ENCODE results near the gene PIK3R5.

PIK3R5 gene

GRCh38 chr17:8955021-8955959 lies 10.2 kb downstream of the PIK3R5 start:
- FAIRE-seq (peak; percentile 23), DNase-seq (ENCODE audit: insufficient read length, low spot score) (no peak)

GRCh38 chr17:8954339-8954738 lies 11.2 kb downstream of the PIK3R5 start:
- DNase-seq (ENCODE audit: insufficient read length, low spot score): no peak
- no peak for FAIRE-seq

- FAIRE-seq: no peak
- DNase-seq (ENCODE audit: insufficient read length, low spot score): no peak
These were observed 12.2 kb downstream of the PIK3R5 start for GRCh38 chr17:8953156-8953885.

GRCh38 chr17:8952191-8952590 lies 13.3 kb downstream of the PIK3R5 start:
- no peak for DNase-seq (ENCODE audit: insufficient read length, low spot score)
- FAIRE-seq: no peak

GRCh38 chr17:8951206-8951605 lies 14.3 kb downstream of the PIK3R5 start:
- FAIRE-seq: no peak
- DNase-seq (ENCODE audit: insufficient read length, low spot score): no peak

GRCh38 chr17:8949061-8949661 lies 16.3 kb downstream of the PIK3R5 start:
- no peak for FAIRE-seq
- DNase-seq (ENCODE audit: insufficient read length, low spot score): no peak

- no peak for FAIRE-seq
These were observed 17.0 kb downstream of the PIK3R5 start for GRCh38 chr17:8948462-8948861.

GRCh38 chr17:8947201-8947600 lies 18.3 kb downstream of the PIK3R5 start:
- no peak for DNase-seq (ENCODE audit: insufficient read length, low spot score)
- FAIRE-seq: no peak

More at GRCh38 chr17:8948462-8948861, 17.0 kb downstream of the PIK3R5 start:
- no peak for DNase-seq (ENCODE audit: insufficient read length, low spot score)

GRCh38 chr17:8946476-8946875 lies 19.0 kb downstream of the PIK3R5 start:
- no peak for DNase-seq (ENCODE audit: insufficient read length, low spot score)
- peak; percentile 72 for FAIRE-seq

- FAIRE-seq: no peak
- DNase-seq (ENCODE audit: insufficient read length, low spot score): no peak
These were observed 19.4 kb downstream of the PIK3R5 start for GRCh38 chr17:8946071-8946470.

GRCh38 chr17:8944748-8945147 lies 20.8 kb downstream of the PIK3R5 start:
- DNase-seq (ENCODE audit: insufficient read length, low spot score): no peak
- FAIRE-seq: no peak

GRCh38 chr17:8944083-8944482 lies 21.4 kb downstream of the PIK3R5 start:
- DNase-seq (ENCODE audit: insufficient read length, low spot score): no peak
- no peak for FAIRE-seq

- FAIRE-seq: no peak
- DNase-seq (ENCODE audit: insufficient read length, low spot score): no peak
These were observed 23.4 kb downstream of the PIK3R5 start for GRCh38 chr17:8941980-8942622.

GRCh38 chr17:8941520-8941919 lies 24.0 kb downstream of the PIK3R5 start:
- FAIRE-seq (no peak), DNase-seq (ENCODE audit: insufficient read length, low spot score) (no peak)

GRCh38 chr17:8940866-8941471 lies 24.5 kb downstream of the PIK3R5 start:
- no peak for DNase-seq (ENCODE audit: insufficient read length, low spot score)
- FAIRE-seq: no peak

- no peak for DNase-seq (ENCODE audit: insufficient read length, low spot score)
These were observed 25.8 kb downstream of the PIK3R5 start for GRCh38 chr17:8939496-8940334.

GRCh38 chr17:8938933-8939332 lies 26.6 kb downstream of the PIK3R5 start:
- DNase-seq (ENCODE audit: insufficient read length, low spot score): no peak
- FAIRE-seq: no peak

More at GRCh38 chr17:8939496-8940334, 25.8 kb downstream of the PIK3R5 start:
- no peak for FAIRE-seq

GRCh38 chr17:8935191-8935590 lies 30.3 kb downstream of the PIK3R5 start:
- no peak for FAIRE-seq

GRCh38 chr17:8934346-8934745 lies 31.2 kb downstream of the PIK3R5 start:
- DNase-seq (ENCODE audit: insufficient read length, low spot score) (no peak), FAIRE-seq (no peak)

More at GRCh38 chr17:8935191-8935590, 30.3 kb downstream of the PIK3R5 start:
- no peak for DNase-seq (ENCODE audit: insufficient read length, low spot score)
